Aorta (tissue), 5 donors: ENCODE results near the gene PLXNA4. TPM values are rescaled to one million over a fixed set of nuclear protein-coding genes. Genes with fewer than 3 reads are reported as not detected.

Experiments used
- ATAC-seq: fragments of 200-7000 bp; cut with Tn5 transposase; one replicate; pipeline ENCODE4 v1.9.1; 2022; ENCODE audit warnings: moderate library complexity; ENCODE audit not compliant: low FRiP score
- DNase-seq, 2 donors: peaks; one replicate each; pipeline ENCODE4 v3.0.0-alpha.2; 2020
- H3K27ac ChIP-seq, 2 donors: one replicate each; pipeline ENCODE4 v1.5.1; 2013; ENCODE audit warnings: low read length in 2 of 2, mild to moderate bottlenecking in 2 of 2, moderate library complexity in 2 of 2, control low read depth in 1 of 2, inconsistent platforms in 1 of 2, low read depth in 1 of 2
- H3K27me3 ChIP-seq, 2 donors: one replicate each; pipeline ENCODE4 v1.6.1; 2013; ENCODE audit warnings: control low read depth in 1 of 2, low read length in 1 of 2, mild to moderate bottlenecking in 1 of 2, moderate library complexity in 1 of 2; ENCODE audit not compliant: insufficient read depth in 2 of 2, control insufficient read depth in 1 of 2
- H3K36me3 ChIP-seq, 2 donors: one replicate each; pipeline ENCODE4 v1.6.1; 2013; ENCODE audit warnings: control low read depth in 1 of 2, low read length in 1 of 2, mild to moderate bottlenecking in 1 of 2; ENCODE audit not compliant: insufficient read depth in 2 of 2, control insufficient read depth in 1 of 2
- H3K4me1 ChIP-seq, 2 donors: one replicate each; pipeline ENCODE4 v1.6.1; 2013; ENCODE audit warnings: low read length in 2 of 2, control low read depth in 1 of 2, mild to moderate bottlenecking in 1 of 2, moderate library complexity in 1 of 2; ENCODE audit not compliant: insufficient read depth in 2 of 2, control insufficient read depth in 1 of 2
- H3K4me3 ChIP-seq, 2 donors: one replicate each; pipeline ENCODE4 v1.5.1; 2013; ENCODE audit warnings: low read length in 2 of 2, control low read depth in 1 of 2, mild to moderate bottlenecking in 1 of 2
- H3K9me3 ChIP-seq: one replicate; pipeline ENCODE4 v1.6.1; 2013; ENCODE audit warnings: mild to moderate bottlenecking, low read length; ENCODE audit not compliant: control insufficient read depth
- WGBS, 2 donors: extraction: QIAGEN DNeasy Blood & Tissue Kit; methylation state at CpG; one replicate each; pipeline ENCODE4 v1.1.7; 2013; 5-methylcytosine and 5-hydroxymethylcytosine counted together
- intact Hi-C, 2 donors: fragments of 100-400 bp; cut with DNase I; formaldehyde crosslinking; loops; one replicate each; pipeline versions ENCODE4 v1.14.2 to v1.15.0; 2022
- polyA plus RNA-seq, 2 donors: library from polyadenylated mRNA; stranded (reverse); fragments of 200-250 nt; gene quantifications; one replicate each; pipeline ENCODE4 v1.2.3, GENCODE V29; 2013
- total RNA-seq, 2 donors: library from RNA; stranded (reverse); fragmentation: NEBNext Ultra II Directional; extraction: Animal tissue kit (Norgen Biotek cat#: 25700); gene quantifications; one replicate each; pipeline ENCODE4 v1.2.1, GENCODE V29; 2021
- donor health status: healthy with polysubstance abuse.
- donor health status: Bipolar disorder and iron deficiency.
- donor health status: DM: no; HTN: no; CAD: no.
- donor health status: DM: no; HTN: no; CAD: no.
- donor health status: DM: yes; HTN: yes; CAD: no.

The PLXNA4 gene
- total and polyA plus RNA-seq, 4 donors = 0.59 to 30.1 (median 12.0) TPM

DNA sequence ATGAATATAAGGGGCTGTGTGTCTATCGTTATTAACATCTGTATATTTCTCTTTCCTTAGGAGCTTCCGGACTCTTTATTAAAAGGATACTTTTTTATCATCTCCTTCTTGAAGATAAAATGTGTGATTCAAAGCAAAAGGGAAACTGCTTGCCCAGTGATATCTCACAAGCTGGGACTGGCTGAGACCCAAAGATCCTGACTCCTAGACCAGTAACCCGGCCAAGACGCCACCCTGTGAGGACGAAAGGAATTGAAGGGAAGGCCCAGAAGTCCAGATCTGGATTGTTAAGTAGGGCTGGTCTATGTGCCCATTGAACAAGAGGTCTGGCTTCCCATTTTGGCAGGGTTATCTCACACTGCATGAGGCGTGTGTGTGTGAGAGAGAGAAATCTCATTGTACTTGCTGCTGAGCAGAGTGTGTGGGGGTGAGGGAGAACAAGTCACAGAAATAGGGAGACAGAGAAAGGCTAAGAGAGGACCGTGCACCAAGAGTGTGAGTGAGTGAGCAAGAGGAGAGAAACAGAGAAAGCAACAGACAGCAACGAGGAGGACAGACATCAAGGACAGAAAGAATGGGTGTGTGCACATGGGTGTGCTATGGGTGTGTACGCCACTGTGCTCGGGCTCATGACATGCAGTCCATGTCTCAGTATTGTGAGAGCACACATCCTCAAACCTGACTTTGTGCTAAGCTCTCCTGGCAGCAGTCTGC lies 75.4 kb downstream of the PLXNA4 start:
- intact Hi-C loops = loop anchor here in 1 of 2 donors (2.0 to 10.0 kb wide), 4 partner anchors 76 to 556 kb away; partner anchors contain the start of gene PLXNA4
- peak; percentile 81 for ATAC-seq
- no peaks in the 10 kb centered on the region for H3K36me3 ChIP-seq
- no peak overlapping the region for H3K4me3 ChIP-seq
- 38 to 39% methylated on average over 10 of the region's 10 CpGs for WGBS, 2 donors
- H3K27me3 ChIP-seq = no peaks in the 10 kb centered on the region
- DNase-seq = peak; percentile 86
- H3K4me1 ChIP-seq = no peaks in the 10 kb centered on the region
- no peaks in the 10 kb centered on the region for H3K9me3 ChIP-seq
- H3K27ac ChIP-seq = no peak overlapping the region

GRCh38 chr7:132499487-132499886 lies 76.8 kb downstream of the PLXNA4 start:
- ATAC-seq (no peak), DNase-seq (no peak)
- no peaks in the 10 kb centered on the region for H3K36me3 ChIP-seq
- H3K4me3 ChIP-seq = no peak overlapping the region
- intact Hi-C loops = no loop called here
- H3K4me1 ChIP-seq = no peaks in the 10 kb centered on the region
- no peak overlapping the region for H3K27ac ChIP-seq
- 95 to 97% methylated on average over 5 of the region's 5 CpGs for WGBS, 2 donors
- no peaks in the 10 kb centered on the region for H3K27me3 ChIP-seq
- no peaks in the 10 kb centered on the region for H3K9me3 ChIP-seq

- H3K4me3 ChIP-seq = no peak overlapping the region
- 63% methylated on average over 3 of the region's 3 CpGs for WGBS, 2 donors
- H3K27ac ChIP-seq = no peak overlapping the region
- ATAC-seq (no peak), DNase-seq (no peak)
- no peaks in the 10 kb centered on the region for H3K4me1 ChIP-seq
- no peaks in the 10 kb centered on the region for H3K27me3 ChIP-seq
- H3K9me3 ChIP-seq = no peaks in the 10 kb centered on the region
- intact Hi-C loops = no loop called here
- no peaks in the 10 kb centered on the region for H3K36me3 ChIP-seq
These were observed 77.2 kb downstream of the PLXNA4 start for GRCh38 chr7:132499065-132499464.

DNA sequence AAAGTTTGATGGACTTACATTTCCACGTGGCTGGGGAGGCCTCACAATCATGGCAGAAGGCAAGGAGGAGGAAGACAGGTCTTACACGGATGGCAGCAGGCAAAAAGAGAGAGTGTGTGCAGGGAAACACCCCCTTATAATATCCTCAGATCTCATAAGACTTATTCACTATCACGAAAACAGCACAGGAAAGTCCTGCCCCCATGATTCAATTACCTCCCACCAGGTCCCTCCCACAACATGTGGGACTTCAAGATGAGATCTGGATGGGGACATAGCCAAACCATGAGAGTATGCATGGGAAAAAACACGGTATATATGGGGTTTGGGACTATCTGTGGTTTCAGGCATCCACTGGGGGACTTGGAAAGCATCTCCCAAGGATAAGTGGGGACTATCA lies 78.0 kb downstream of the PLXNA4 start:
- H3K4me3 ChIP-seq = no peak overlapping the region
- DNase-seq = no peak
- ATAC-seq = no peak
- intact Hi-C loops = no loop called here
- H3K9me3 ChIP-seq = no peaks in the 10 kb centered on the region
- WGBS, 2 donors = 70 to 73% methylated on average over 4 of the region's 4 CpGs
- H3K36me3 ChIP-seq = no peaks in the 10 kb centered on the region
- no peaks in the 10 kb centered on the region for H3K27me3 ChIP-seq
- H3K4me1 ChIP-seq = no peaks in the 10 kb centered on the region
- H3K27ac ChIP-seq = no peak overlapping the region

GRCh38 chr7:132497098-132497497 lies 79.2 kb downstream of the PLXNA4 start:
- Histone ChIP-seq H3K27ac (no peak overlapping the region), H3K4me3 (no peak overlapping the region), H3K4me1 (no peaks in the 10 kb centered on the region), H3K36me3 (no peaks in the 10 kb centered on the region), H3K9me3 (no peaks in the 10 kb centered on the region), H3K27me3 (no peaks in the 10 kb centered on the region)
- ATAC-seq (no peak), DNase-seq (no peak)
- 91% methylated on average over 5 of the region's 5 CpGs for WGBS, 2 donors
- intact Hi-C loops = no loop called here

GRCh38 chr7:132495936-132496335 lies 80.3 kb downstream of the PLXNA4 start:
- DNase-seq (no peak), ATAC-seq (no peak)
- Histone ChIP-seq H3K4me3 (no peak overlapping the region), H3K9me3 (no peaks in the 10 kb centered on the region), H3K27me3 (no peaks in the 10 kb centered on the region), H3K27ac (no peak overlapping the region), H3K36me3 (no peaks in the 10 kb centered on the region), H3K4me1 (no peaks in the 10 kb centered on the region)
- 67 to 72% methylated on average over 3 of the region's 3 CpGs for WGBS, 2 donors
- intact Hi-C loops = no loop called here

GRCh38 chr7:132494474-132494873 lies 81.8 kb downstream of the PLXNA4 start:
- intact Hi-C loops = no loop called here
- H3K36me3 ChIP-seq = no peaks in the 10 kb centered on the region
- peak in 1 of 2 donors; percentile 63 for DNase-seq

GRCh38 chr7:132492823-132493445 lies 83.3 kb downstream of the PLXNA4 start:
- no peaks in the 10 kb centered on the region for H3K27me3 ChIP-seq
- intact Hi-C loops = no loop called here
- no peak for ATAC-seq
- H3K9me3 ChIP-seq = no peaks in the 10 kb centered on the region
- H3K27ac ChIP-seq = no peak overlapping the region
- 93 to 97% methylated on average over 1 of the region's 1 CpG for WGBS, 2 donors
- H3K4me1 ChIP-seq = no peaks in the 10 kb centered on the region
- no peaks in the 10 kb centered on the region for H3K36me3 ChIP-seq
- H3K4me3 ChIP-seq = no peak overlapping the region
- peak in 1 of 2 donors; percentile 69 for DNase-seq

More at GRCh38 chr7:132494474-132494873, 81.8 kb downstream of the PLXNA4 start:
- no peak for ATAC-seq
- 91 to 97% methylated on average over 12 of the region's 12 CpGs for WGBS, 2 donors
- Histone ChIP-seq H3K9me3 (no peaks in the 10 kb centered on the region), H3K4me3 (no peak overlapping the region), H3K27me3 (no peaks in the 10 kb centered on the region), H3K27ac (no peak overlapping the region), H3K4me1 (no peaks in the 10 kb centered on the region)

DNA sequence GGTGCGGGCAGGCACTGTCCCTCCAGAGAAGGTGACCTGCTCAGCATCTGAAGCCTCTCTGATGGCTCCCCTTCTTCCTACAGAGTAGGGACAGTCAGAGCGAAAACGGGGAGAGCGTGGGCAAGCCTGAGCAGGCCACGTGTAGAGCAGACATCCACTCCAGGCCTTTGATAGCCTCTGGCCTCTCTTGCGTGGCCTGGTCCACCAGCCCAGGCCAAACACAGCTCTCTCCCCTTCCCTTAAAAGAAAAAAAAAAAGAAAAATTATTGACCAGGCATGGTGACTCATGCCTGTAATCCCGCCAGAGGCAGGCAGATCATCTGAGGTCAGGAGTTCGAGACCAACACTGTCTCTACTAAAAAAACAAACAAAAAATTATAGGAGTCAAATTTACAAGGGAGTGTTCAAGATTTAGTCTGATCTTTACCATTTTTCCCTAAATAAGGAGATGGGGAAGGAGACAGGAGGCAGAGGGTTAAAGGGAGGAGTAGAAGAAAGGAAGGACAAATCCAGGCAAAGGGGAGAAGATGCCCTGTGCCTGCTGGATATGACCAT lies 84.8 kb downstream of the PLXNA4 start:
- intact Hi-C loops = no loop called here
- no peak for ATAC-seq
- WGBS, 2 donors = 63 to 64% methylated on average over 8 of the region's 8 CpGs

More for the DNA sequence above, 84.8 kb downstream of the PLXNA4 start:
- DNase-seq = no peak
- H3K27me3 ChIP-seq = no peaks in the 10 kb centered on the region
- no peaks in the 10 kb centered on the region for H3K9me3 ChIP-seq
- H3K27ac ChIP-seq = no peak overlapping the region
- H3K4me1 ChIP-seq = no peaks in the 10 kb centered on the region
- no peak overlapping the region for H3K4me3 ChIP-seq
- H3K36me3 ChIP-seq = no peaks in the 10 kb centered on the region
